HG03558 (cell line): ENCODE data around the gene PSMB8.
"Not testable (repeated sequence)": the region's sequence is repeated elsewhere in the genome, so short reads cannot be mapped to it uniquely, and the experiment has no call there.

Experiments used
- ATAC-seq: cut with Tn5 transposase; IDR thresholded peaks from one replicate; pipeline ENCODE4 v1.9.1; 2021; ENCODE audit warnings: moderate number of reproducible peaks; ENCODE audit not compliant: unreplicated experiment; ENCODE audit errors: extremely low read depth

Gene PSMB8

GRCh38 chr6:32843979-32844838, at the start of gene PSMB8:
Gene PSMB8, minus strand, starts transcription at chr6:32844047. Its CDS starts 51 bp downstream, at chr6:32843996.
- ATAC-seq, result peak; percentile 40

- ATAC-seq, result no peak
Measured at GRCh38 chr6:32890831-32891230, 47.0 kb upstream of the PSMB8 start.

DNA sequence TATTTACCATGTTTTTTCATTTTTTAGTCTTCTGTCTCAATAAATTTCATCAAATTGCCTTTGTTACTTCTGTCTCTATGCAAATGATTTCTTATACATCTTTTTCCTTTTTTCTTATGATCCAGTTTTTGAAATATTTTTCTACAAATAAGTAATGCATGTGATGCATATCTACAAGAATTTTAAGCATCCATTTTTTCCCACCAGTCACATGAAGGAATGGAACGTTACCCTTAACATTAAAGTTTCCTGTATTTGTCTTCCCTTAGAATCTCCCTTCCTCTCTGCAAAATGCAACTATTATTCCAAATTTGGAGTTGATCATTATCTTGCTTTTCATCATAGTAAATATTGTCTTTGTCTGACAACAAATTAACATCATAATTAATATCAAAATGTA, 45.7 kb upstream of the PSMB8 start:
- ATAC-seq, result no peak

DNA sequence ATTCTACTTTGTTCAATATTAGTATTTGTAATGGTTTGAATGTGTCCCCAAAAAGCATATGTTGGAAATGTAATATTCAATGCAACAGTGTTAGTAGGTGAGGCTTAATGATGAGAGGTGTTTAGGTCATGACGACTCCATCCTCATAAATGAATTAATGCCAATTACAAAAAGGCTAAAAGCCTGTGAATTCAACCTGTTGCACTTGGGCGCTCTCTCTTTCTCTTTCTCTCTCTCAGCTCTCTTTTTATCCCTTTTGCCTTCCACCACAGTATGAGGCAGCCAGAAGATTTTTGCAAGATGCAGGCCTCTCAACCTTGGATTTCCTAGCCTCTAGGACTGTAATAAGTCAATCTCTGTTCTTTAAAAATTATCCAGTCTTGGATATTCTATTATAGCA, 44.7 kb upstream of the PSMB8 start:
- ATAC-seq, result no peak

GRCh38 chr6:32887616-32888015, 43.8 kb upstream of the PSMB8 start:
- ATAC-seq, result no peak

DNA sequence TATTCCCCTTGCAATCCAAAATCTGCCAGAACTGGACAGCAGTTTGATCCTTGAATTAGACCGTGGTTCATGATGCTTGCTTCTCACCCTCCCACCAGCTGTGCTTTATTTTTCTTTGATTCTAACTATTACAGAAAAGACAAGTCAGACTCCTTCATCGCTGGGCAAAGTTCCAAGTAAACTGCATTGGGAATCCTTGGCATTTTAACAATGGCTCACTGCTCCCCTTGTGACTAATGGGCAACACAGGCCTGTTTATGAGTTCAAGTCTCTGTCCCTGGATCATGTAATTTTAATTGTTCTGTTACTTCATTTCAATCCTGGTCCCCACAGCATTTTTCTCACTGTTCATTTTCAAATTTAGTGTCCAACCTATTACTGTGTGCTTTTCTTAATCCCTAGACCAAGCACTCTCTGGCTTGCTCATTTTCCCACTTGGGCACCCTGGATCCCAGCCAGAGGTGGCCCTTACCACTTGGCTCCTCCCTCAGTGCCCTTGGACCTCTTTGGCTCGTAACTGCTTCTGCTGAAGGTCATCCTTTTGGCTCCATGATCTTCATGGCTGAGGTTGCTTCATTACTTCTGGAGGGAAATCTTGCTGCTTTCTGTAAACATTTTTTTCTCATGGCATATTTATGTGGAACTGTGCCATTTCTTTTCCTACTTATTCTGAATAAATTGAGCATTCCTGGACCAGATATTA, 43.0 kb upstream of the PSMB8 start:
- ATAC-seq, result no peak

DNA sequence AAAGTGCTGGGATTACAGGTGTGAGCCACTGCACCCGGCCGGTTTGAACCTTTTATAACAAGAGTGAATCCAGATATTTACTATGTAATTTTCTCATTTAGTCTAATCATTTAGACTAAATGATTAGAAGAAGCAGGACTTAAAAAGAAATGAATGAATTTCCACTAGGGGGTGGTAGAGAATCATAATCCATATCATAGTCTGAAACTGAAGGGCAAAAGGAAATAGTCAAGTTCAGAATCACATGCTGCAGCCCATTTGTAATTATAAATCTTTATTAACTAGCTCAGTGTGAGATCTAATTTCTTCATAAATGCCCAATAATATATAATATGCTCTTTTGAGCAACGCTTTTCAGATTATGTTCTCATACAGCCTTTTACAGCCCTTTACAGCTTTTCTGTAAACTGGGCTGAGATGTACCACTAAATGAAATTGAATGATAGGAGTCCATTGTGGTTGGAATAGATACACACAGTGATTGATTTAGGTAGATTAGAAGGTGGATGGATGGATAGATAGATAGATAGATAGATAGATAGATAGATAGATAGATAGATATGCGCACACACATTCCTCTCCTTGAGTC, 41.9 kb upstream of the PSMB8 start:
- no peak for ATAC-seq

GRCh38 chr6:32883789-32884188, 39.9 kb upstream of the PSMB8 start:
- no peak for ATAC-seq

GRCh38 chr6:32882879-32883250, 39.0 kb upstream of the PSMB8 start:
- ATAC-seq, result no peak

DNA sequence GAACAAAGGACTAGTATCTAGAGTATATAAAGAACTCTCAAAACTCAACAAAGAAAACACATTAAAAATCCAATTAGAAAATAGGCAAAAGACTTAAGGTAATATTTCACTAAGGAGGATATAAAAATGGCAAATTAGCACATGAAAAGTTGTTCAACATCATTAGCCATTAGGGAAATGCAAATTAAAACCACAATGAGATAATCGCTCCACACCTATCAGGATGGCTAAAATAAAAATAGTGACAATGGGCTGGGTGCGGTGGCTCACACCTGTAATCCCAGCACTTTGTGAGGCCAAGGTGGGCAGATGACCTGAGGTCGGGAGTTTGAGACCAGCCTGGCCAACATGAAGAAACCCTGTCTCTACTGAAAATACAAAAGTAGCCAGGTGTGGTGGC, 37.1 kb upstream of the PSMB8 start:
- ATAC-seq, result not testable (repeated sequence)

GRCh38 chr6:32879691-32880090, 35.8 kb upstream of the PSMB8 start:
- no peak for ATAC-seq

GRCh38 chr6:32876603-32877002, 32.8 kb upstream of the PSMB8 start:
- no peak for ATAC-seq

GRCh38 chr6:32873947-32874346, 30.1 kb upstream of the PSMB8 start:
- not testable (repeated sequence) for ATAC-seq

- ATAC-seq, result no peak
Measured at GRCh38 chr6:32868257-32868788, 24.5 kb upstream of the PSMB8 start.

DNA sequence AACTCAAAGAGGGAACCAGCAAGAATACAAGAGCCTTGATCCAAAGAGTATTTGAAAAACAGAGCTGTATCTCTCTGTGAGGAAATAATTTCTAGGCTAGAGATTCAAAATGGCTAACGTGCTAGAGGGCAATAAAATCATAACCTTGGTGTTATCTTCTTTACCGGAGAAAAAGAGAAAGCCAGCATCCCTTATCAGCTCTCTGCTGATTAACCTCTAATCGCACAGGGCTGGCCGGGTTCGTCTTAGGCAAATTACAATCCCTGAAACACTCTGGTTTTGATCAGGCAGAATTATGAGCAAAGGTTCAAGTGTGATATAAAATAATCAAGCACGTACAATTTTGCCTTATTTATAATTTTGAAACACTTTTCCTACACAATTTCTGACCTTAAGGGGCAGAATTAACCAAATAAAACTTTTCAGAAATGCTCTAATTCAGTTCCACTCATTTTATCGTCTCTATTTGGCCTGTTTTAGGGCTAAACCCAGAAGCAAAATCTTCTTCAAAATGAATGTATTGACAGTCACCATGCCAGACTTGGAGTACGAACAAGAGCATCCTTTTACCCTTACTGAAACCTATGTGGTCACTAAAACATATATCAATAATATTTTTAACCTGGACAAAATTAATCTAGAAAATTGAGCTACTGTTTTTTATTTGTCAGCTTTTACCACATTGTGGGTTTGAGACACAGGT, 23.9 kb upstream of the PSMB8 start:
- no peak for ATAC-seq

GRCh38 chr6:32867022-32867477, 23.2 kb upstream of the PSMB8 start:
- ATAC-seq, result no peak

- no peak for ATAC-seq
Measured at GRCh38 chr6:32865724-32866443, 22.0 kb upstream of the PSMB8 start.

DNA sequence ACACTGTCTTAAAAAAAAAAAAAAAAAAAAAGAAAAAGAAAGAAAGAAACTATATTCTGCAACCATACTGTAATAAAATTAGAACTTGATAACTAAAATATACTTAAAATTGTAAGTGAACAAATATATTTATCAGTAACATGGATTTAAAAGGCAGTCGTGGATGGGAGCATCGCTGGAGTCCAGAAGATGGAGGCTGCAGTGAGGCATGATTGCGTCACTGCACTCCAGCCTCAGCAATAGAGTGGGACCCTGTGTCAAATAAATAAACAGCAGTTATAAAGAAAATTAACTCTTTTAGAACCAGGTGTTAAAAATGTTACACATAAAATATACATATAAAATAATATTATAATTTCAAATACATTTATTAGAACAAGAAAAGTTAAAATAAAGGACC, 18.9 kb upstream of the PSMB8 start:
- ATAC-seq, result no peak

DNA sequence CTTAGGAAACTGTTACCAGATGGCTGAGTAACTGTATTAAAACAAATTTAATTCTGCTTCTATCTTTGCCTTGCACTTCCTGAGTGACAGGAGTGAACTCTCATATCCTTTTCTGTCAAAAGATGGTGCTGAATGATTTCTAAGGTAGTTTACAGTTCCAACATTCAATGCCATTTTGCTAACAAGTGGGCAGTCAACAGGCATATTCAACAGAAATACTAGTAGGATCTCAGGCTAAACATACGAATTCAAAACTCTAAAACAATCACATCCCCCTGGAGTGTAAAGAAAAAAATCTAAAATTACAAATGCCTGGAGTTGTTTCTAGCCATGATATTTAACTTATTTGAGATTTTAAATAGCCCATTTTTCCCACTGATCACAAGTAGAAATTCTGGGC, 16.8 kb upstream of the PSMB8 start:
- ATAC-seq, result no peak

DNA sequence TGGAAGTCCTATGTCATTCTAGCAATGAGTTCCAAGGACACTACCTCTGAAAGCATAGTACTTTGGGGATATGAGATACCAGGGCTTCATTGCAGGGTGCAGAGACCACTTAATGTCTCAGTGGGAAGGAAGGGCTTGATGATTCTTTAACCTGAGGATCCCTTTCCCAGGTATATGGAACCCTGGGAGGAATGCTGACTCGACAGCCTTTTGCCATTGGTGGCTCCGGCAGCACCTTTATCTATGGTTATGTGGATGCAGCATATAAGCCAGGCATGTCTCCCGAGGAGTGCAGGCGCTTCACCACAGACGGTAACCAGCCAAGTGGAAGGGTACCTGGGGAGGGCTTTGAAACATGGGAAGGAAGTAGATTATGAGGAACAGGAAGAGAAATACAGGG, 14.3 kb upstream of the PSMB8 start:
- no peak for ATAC-seq
